Measurements from ENCODE around the gene ADAM12. TPM values are rescaled to one million over a fixed set of nuclear protein-coding genes. Genes with fewer than 3 reads are reported as not detected.

Gene ADAM12
- total and polyA plus RNA-seq, 5 donors = 0.14 to 2.7 (median 1.4) TPM

- intact Hi-C loops (cut with DNase I) = no loop called here
- DNase-seq = no peak
- H3K9me3 ChIP-seq (ENCODE audit: control insufficient read depth, low read length) = no peaks in the 10 kb centered on the region
- no peak overlapping the region for H3K4me3 ChIP-seq (ENCODE audit: low read length)
- no peak for ATAC-seq
- H3K27me3 ChIP-seq (ENCODE audit: control insufficient read depth, insufficient read depth) = no peaks in the 10 kb centered on the region
- H3K27ac ChIP-seq (ENCODE audit: low read length) = no peak overlapping the region
- no peaks in the 10 kb centered on the region for H3K4me1 ChIP-seq (ENCODE audit: control insufficient read depth, insufficient read depth, low read length)
- 83% methylated on average over 2 of the region's 2 CpGs for WGBS
Measured at GRCh38 chr10:126227762-126228134, 160.5 kb downstream of the ADAM12 start.

- 85% methylated on average over 10 of the region's 10 CpGs for WGBS
- H3K27me3 ChIP-seq (ENCODE audit: control insufficient read depth, insufficient read depth) = no peaks in the 10 kb centered on the region
- no peaks in the 10 kb centered on the region for H3K4me1 ChIP-seq (ENCODE audit: control insufficient read depth, insufficient read depth, low read length)
- no peak overlapping the region for H3K4me3 ChIP-seq (ENCODE audit: low read length)
- H3K9me3 ChIP-seq (ENCODE audit: control insufficient read depth, low read length) = no peaks in the 10 kb centered on the region
- no peak for ATAC-seq
- H3K27ac ChIP-seq (ENCODE audit: low read length) = no peak overlapping the region
- intact Hi-C loops (cut with DNase I) = no loop called here
- DNase-seq = no peak
Measured at GRCh38 chr10:126226988-126227761, 161.1 kb downstream of the ADAM12 start.

- no peaks in the 10 kb centered on the region for H3K4me1 ChIP-seq (ENCODE audit: control insufficient read depth, insufficient read depth, low read length)
- DNase-seq = no peak
- no peaks in the 10 kb centered on the region for H3K27me3 ChIP-seq (ENCODE audit: control insufficient read depth, insufficient read depth)
- ATAC-seq = no peak
- intact Hi-C loops (cut with DNase I) = no loop called here
- WGBS = 86% methylated on average over 9 of the region's 9 CpGs
- no peak overlapping the region for H3K4me3 ChIP-seq (ENCODE audit: low read length)
- no peak overlapping the region for H3K27ac ChIP-seq (ENCODE audit: low read length)
- no peaks in the 10 kb centered on the region for H3K9me3 ChIP-seq (ENCODE audit: control insufficient read depth, low read length)
Measured at GRCh38 chr10:126226205-126226604, 162.1 kb downstream of the ADAM12 start.

- no peaks in the 10 kb centered on the region for H3K4me1 ChIP-seq (ENCODE audit: control insufficient read depth, insufficient read depth, low read length)
- WGBS = 38% methylated on average over 9 of the region's 9 CpGs
- DNase-seq (peak in 1 of 3 donors; percentile 34), ATAC-seq (peak; percentile 73 to 89)
- no peak overlapping the region for H3K4me3 ChIP-seq (ENCODE audit: low read length)
- H3K9me3 ChIP-seq (ENCODE audit: control insufficient read depth, low read length) = no peaks in the 10 kb centered on the region
- intact Hi-C loops (cut with DNase I) = no loop called here
- no peaks in the 10 kb centered on the region for H3K27me3 ChIP-seq (ENCODE audit: control insufficient read depth, insufficient read depth)
- H3K27ac ChIP-seq (ENCODE audit: low read length) = no peak overlapping the region
Measured at GRCh38 chr10:126225672-126226008, 162.6 kb downstream of the ADAM12 start.

- no peak overlapping the region for H3K27ac ChIP-seq (ENCODE audit: low read length)
- no peaks in the 10 kb centered on the region for H3K9me3 ChIP-seq (ENCODE audit: control insufficient read depth, low read length)
- no peaks in the 10 kb centered on the region for H3K4me1 ChIP-seq (ENCODE audit: control insufficient read depth, insufficient read depth, low read length)
- 71% methylated on average over 20 of the region's 20 CpGs for WGBS
- DNase-seq (no peak), ATAC-seq (no peak)
- intact Hi-C loops (cut with DNase I) = no loop called here
- H3K4me3 ChIP-seq (ENCODE audit: low read length) = no peak overlapping the region
- H3K27me3 ChIP-seq (ENCODE audit: control insufficient read depth, insufficient read depth) = no peaks in the 10 kb centered on the region
Measured at GRCh38 chr10:126224967-126225671, 163.2 kb downstream of the ADAM12 start.

GRCh38 chr10:126223512-126224067, 164.7 kb downstream of the ADAM12 start:
- intact Hi-C loops (cut with DNase I) = no loop called here
- WGBS = 90% methylated on average over 10 of the region's 10 CpGs
- Histone ChIP-seq H3K27ac (ENCODE audit: low read length) (no peak overlapping the region), H3K4me1 (ENCODE audit: control insufficient read depth, insufficient read depth, low read length) (no peaks in the 10 kb centered on the region), H3K9me3 (ENCODE audit: control insufficient read depth, low read length) (no peaks in the 10 kb centered on the region), H3K27me3 (ENCODE audit: control insufficient read depth, insufficient read depth) (no peaks in the 10 kb centered on the region), H3K4me3 (ENCODE audit: low read length) (no peak overlapping the region)
- DNase-seq = no peak
- ATAC-seq = no peak

- intact Hi-C loops (cut with DNase I) = no loop called here
- peak in 1 of 2 donors; percentile 52 for ATAC-seq
- H3K4me1 ChIP-seq (ENCODE audit: control insufficient read depth, insufficient read depth, low read length) = no peaks in the 10 kb centered on the region
Measured at GRCh38 chr10:126222736-126223511, 165.4 kb downstream of the ADAM12 start.

GRCh38 chr10:126221874-126222273, 166.4 kb downstream of the ADAM12 start:
- ATAC-seq (no peak), DNase-seq (no peak)
- Histone ChIP-seq H3K9me3 (ENCODE audit: control insufficient read depth, low read length) (no peaks in the 10 kb centered on the region), H3K4me1 (ENCODE audit: control insufficient read depth, insufficient read depth, low read length) (no peaks in the 10 kb centered on the region), H3K4me3 (ENCODE audit: low read length) (no peak overlapping the region), H3K27me3 (ENCODE audit: control insufficient read depth, insufficient read depth) (no peaks in the 10 kb centered on the region), H3K27ac (ENCODE audit: low read length) (no peak overlapping the region)
- WGBS = 95% methylated on average over 5 of the region's 5 CpGs
- intact Hi-C loops (cut with DNase I) = no loop called here

More at GRCh38 chr10:126222736-126223511, 165.4 kb downstream of the ADAM12 start:
- Histone ChIP-seq H3K27me3 (ENCODE audit: control insufficient read depth, insufficient read depth) (no peaks in the 10 kb centered on the region), H3K9me3 (ENCODE audit: control insufficient read depth, low read length) (no peaks in the 10 kb centered on the region), H3K4me3 (ENCODE audit: low read length) (no peak overlapping the region), H3K27ac (ENCODE audit: low read length) (no peak overlapping the region)
- 44% methylated on average over 4 of the region's 4 CpGs for WGBS
- no peak for DNase-seq

GRCh38 chr10:126218778-126219649, 169.3 kb downstream of the ADAM12 start:
- WGBS = 83% methylated on average over 13 of the region's 13 CpGs

GRCh38 chr10:126218174-126218573, 170.1 kb downstream of the ADAM12 start:
- H3K4me1 ChIP-seq (ENCODE audit: control insufficient read depth, insufficient read depth, low read length) = no peaks in the 10 kb centered on the region
- no peak overlapping the region for H3K4me3 ChIP-seq (ENCODE audit: low read length)
- no peak for DNase-seq
- intact Hi-C loops (cut with DNase I) = no loop called here
- H3K9me3 ChIP-seq (ENCODE audit: control insufficient read depth, low read length) = no peaks in the 10 kb centered on the region
- 95% methylated on average over 5 of the region's 5 CpGs for WGBS
- no peaks in the 10 kb centered on the region for H3K27me3 ChIP-seq (ENCODE audit: control insufficient read depth, insufficient read depth)
- no peak for ATAC-seq
- H3K27ac ChIP-seq (ENCODE audit: low read length) = no peak overlapping the region

More at GRCh38 chr10:126218778-126219649, 169.3 kb downstream of the ADAM12 start:
- Histone ChIP-seq H3K27me3 (ENCODE audit: control insufficient read depth, insufficient read depth) (no peaks in the 10 kb centered on the region), H3K9me3 (ENCODE audit: control insufficient read depth, low read length) (no peaks in the 10 kb centered on the region), H3K27ac (ENCODE audit: low read length) (no peak overlapping the region), H3K4me3 (ENCODE audit: low read length) (no peak overlapping the region), H3K4me1 (ENCODE audit: control insufficient read depth, insufficient read depth, low read length) (no peaks in the 10 kb centered on the region)
- intact Hi-C loops (cut with DNase I) = no loop called here
- ATAC-seq (no peak), DNase-seq (no peak)
